AG09319 (cell line): ENCODE results near the gene PUM1.
A peak's percentile ranks its signal among the peaks of the same experiment; 100 is the strongest.

Source experiments
- DNase-seq: peaks from one replicate; pipeline ENCODE4 v3.0.0-alpha.2; 2010; ENCODE audit warnings: low read depth; ENCODE audit errors: extremely low read depth
- CTCF ChIP-seq: IDR thresholded peaks from 2 replicates; pipeline ENCODE4 v1.5.1; 2011; ENCODE audit warnings: low read depth, mild to moderate bottlenecking, inconsistent platforms, low read length, moderate library complexity

The PUM1 gene

DNA sequence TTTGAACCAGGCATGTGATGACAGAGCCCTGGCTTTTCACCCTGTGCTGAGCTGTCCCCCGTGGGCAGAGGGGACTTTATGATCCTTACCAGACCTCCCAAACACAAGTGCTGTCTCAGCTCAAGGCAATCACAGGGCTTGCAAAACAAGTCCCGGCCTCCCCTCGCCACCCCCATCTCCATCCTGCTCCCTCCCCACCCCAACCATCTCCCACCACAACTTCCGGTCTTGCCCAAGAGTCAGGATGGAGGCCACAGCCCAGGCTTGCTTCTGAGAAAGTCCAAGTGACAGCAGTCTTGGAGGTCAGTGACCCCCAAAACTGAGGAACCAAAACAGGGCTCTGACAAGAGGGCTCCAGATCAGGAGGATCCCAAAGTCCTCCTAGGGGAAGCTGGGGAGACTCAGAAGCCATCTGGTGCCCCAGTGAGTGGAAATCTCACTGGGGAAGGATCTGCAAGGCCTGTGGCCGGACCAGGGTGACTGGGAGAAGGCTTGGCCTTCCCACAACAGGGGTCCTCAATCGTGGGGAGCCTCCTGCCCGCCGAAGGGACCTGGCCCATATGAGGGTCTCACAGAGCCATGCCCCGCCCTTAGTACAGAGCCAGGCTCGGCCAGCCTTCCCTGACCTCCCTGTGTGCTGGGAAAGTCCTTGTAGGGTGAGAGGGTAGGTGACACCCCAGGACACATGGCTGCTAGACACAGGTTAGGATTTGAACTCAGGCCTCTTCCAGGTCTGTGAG, 152.4 kb downstream of the PUM1 start:
- TF ChIP-seq CTCF, result no peak
- DNase-seq, result no peak

DNA sequence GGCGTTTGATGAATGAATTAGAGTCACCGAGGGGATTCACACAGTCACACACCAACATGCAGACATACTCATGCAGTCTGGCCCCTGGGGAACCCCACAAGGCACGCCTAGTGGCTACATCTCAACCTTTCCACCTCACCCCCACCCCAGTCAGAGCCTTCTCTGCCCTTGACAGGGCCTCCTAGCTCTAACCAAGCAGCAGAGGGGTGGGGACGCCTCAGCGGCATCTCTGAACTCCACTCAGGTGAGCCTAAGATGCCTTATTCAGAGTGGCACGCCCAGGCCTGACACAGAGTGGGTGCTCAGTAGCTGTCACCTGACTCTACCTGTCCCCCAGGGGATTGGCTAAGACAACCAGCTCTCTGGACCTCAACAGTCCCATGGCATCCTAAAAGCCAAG, 153.3 kb downstream of the PUM1 start:
- no peak for DNase-seq
- no peak for TF ChIP-seq CTCF

DNA sequence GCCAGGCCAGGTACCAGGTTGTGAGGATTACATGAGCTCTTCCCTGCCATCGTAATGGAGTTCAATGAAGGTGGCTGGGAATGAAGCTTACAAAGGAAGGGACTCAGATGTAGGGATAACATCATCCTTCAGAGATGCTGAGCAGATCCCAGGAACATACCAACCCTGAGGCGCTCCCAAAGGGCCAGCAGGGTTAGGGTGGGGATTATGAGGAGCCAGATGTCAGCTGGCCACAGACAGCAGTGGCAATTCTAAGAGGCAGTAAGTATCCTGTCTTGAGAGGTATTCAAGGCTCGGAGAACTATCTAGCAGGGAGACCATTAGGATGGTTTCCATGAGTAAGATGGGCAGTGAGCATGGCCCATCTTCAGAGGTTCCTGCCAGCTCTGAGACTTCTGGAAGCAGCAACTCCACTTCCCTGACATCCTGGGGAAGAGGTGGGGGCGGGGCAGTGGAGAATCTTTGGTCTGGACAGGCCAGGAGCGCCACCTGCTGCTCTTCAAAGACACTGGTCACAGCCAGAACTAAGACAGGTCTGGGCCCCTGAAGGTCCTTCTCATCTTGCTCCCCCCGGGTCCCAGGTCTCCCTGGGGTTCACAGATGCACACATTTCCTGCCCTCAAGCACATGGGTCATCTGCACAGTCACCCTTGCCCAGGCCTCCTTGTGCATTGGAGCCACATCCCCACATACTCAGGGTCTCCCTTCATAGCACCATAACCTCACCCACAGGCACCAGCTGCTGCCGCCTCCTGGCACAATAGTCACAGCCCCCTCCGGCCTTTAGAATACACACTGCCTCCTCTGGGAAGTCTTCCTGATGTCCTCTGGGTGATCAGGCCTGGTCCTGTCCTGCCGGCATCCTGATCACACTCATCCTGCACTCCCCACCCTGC, 154.2 kb downstream of the PUM1 start:
- TF ChIP-seq CTCF, result peak; percentile 92
- peak; percentile 68 for DNase-seq

DNA sequence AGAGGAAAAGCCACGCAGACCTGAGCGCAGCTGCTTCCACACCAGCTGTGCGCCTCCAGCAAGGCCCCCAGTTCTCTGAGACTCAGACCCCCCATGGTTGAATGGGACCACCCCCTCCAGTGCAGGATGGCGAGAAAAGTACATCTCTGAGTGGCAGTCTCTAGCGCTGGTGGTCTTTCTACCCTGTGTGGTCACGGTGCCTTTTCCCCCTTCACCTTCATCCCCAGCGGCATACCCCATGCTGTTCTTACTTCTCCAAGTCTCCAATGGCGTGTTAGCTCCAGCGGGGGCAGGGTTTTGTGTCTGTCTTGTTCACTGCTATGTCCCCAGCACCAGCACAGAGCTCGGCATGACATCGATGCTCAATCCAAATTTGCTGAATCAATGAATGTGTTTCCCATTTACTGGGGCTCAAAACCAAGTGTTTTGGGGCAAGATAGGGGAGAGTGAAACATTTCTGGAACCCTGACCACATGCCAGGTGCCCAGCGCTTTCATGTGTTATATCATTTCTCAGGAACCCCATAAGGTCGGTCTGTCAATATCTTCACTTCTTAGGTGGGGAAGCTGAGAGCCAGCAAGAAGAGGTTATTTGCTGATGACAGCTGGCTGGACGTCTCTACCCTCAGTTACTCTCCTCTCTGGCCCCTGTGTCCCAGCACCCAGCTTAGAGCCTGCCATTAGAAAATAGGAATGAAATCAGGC, 156.0 kb downstream of the PUM1 start:
- no peak for TF ChIP-seq CTCF
- DNase-seq, result no peak

DNA sequence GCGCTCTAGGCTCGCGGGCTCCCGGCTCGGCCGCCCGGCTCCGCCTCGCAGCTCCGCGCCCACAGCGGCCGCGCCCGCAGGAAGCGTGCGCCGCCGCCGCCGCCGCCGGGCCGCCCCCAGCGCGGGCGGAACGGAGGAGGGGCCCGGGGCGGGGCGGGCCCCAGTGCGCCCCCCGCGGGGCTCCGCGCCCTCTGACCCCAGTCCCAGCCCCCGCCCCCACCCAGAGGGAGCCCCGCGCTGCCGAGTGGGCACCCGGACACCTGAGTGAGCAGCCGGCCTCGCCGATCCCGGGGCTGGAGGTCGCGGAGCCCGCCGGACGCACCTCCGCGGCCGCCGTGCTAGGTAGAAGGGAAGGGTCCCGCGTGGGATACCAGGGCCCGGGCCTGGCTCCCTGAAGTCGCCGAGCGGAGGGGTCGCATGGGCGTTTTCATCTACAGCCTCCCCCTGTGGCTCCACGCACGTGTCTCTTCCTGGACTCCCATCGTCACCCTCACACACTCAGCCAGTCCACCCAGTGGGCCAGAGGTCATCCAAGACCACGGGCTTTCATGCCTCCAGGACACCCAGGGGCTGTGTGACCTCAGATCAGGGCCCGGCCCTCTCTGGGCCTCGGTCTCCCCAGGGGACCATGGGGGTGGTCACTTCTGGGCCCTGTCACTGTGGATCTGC, 156.7 kb downstream of the PUM1 start, which contains the start of gene SDC3:
TSS of gene SDC3 (minus strand) at position 63 of the 669 bp plus-strand sequence. CDS start 172 bp downstream, outside the sequence.
- DNase-seq, result no peak
- no peak for TF ChIP-seq CTCF

DNA sequence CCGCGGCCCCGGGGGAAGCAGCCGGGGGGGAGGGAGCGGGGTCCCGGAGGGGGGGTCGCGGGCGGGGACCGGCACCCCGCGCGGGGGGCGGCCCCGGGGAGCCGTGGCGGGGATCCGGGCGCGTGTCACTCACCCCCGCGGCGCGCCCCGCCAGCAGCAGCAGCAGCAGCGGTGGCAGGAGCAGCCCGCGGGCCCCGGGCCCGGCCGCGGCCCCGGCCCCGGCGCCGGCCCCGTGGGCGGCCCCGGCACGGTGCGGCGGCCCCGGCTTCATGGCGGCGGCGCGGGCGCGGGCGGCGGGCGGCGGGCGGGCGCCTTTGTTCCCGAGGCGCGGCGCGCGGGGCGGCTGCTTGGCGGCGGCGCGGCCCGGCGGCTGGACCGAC, 157.2 kb downstream of the PUM1 start:
- DNase-seq, result no peak
- no peak for TF ChIP-seq CTCF
